Tibial nerve (tissue), 4 donors: Measurements from ENCODE around the gene EMC8.

Source experiments
- CTCF ChIP-seq, 5 experiments: fragments of 200-600 bp in 3 of 5; fragments of 450-650 bp in 2 of 5; sonication (generic) in 3 of 5; IDR thresholded peaks; one replicate each; pipeline ENCODE4 v1.5.1; 2016 to 2019; ENCODE audit warnings: antibody characterized with exemption in 5 of 5, mild to moderate bottlenecking in 3 of 5, moderate library complexity in 2 of 5
- EP300 ChIP-seq, 2 donors: sonication (generic); formaldehyde crosslinking; IDR thresholded peaks; one replicate each; pipeline ENCODE4 v1.6.1; 2017; ENCODE audit warnings: antibody characterized with exemption in 2 of 2, mild to moderate bottlenecking in 1 of 2

- TF ChIP-seq CTCF (IDR thresholded peaks at IDR 0.05) (no peak), EP300 (IDR thresholded peaks at IDR 0.05) (no peak)
Measured at GRCh38 chr16:85780281-85780680, 19.1 kb downstream of the EMC8 start.
